GM23338 (cell line): ENCODE measurements around the gene RCE1.

ENCODE experiments used
- CREB1 ChIP-seq: fragments of 250-450 bp; sonication (Bioruptor Pico); IDR thresholded peaks from 2 replicates; pipeline ENCODE4 v1.5.0; 2020; ENCODE audit warnings: low read depth, mild to moderate bottlenecking, moderate library complexity
- CTCF ChIP-seq, 2 experiments: fragments of 200-600 bp in 1 of 2; sonication (generic) in 1 of 2; conservative IDR thresholded peaks; 2 replicates each; pipeline versions ENCODE4 v1.5.1 to v1.6.1; 2016 to 2017; ENCODE audit warnings: antibody characterized with exemption in 2 of 2, low read depth in 2 of 2, mild to moderate bottlenecking in 2 of 2, moderate library complexity in 1 of 2
- ETS1 ChIP-seq: IDR thresholded peaks from 2 replicates; pipeline ENCODE4 v1.6.1; 2016; ENCODE audit warnings: antibody characterized with exemption
- EZH2 ChIP-seq: fragments of 200-600 bp; sonication (generic); IDR thresholded peaks from one replicate; pipeline ENCODE4 v1.8.0; 2017; ENCODE audit warnings: antibody characterized with exemption, mild to moderate bottlenecking, low read depth; ENCODE audit not compliant: unreplicated experiment
- EZH2phosphoT487 ChIP-seq: fragments of 200-600 bp; sonication (generic); IDR thresholded peaks from one replicate; pipeline ENCODE4 v1.8.1; 2018; ENCODE audit warnings: antibody characterized with exemption; ENCODE audit not compliant: unreplicated experiment
- JUNB ChIP-seq: IDR thresholded peaks from one replicate; pipeline ENCODE4 v1.6.1; 2016; ENCODE audit warnings: antibody characterized with exemption; ENCODE audit not compliant: unreplicated experiment
- NANOG ChIP-seq: IDR thresholded peaks from 2 replicates; pipeline ENCODE4 v1.6.1; 2016; ENCODE audit warnings: antibody characterized with exemption, borderline replicate concordance
- POLR2AphosphoS5 ChIP-seq: IDR thresholded peaks from 2 replicates; pipeline ENCODE4 v1.6.1; 2016; ENCODE audit warnings: antibody characterized with exemption, low read depth
- REST ChIP-seq: IDR thresholded peaks from one replicate; pipeline ENCODE4 v1.6.1; 2018; ENCODE audit warnings: antibody characterized with exemption; ENCODE audit not compliant: unreplicated experiment
- STAT1 ChIP-seq: IDR thresholded peaks from one replicate; pipeline ENCODE4 v1.6.1; 2016; ENCODE audit warnings: antibody characterized with exemption; ENCODE audit not compliant: unreplicated experiment
- ZNF114 ChIP-seq: fragments of 250-450 bp; sonication (Bioruptor Pico); IDR thresholded peaks from 2 replicates; pipeline ENCODE4 v1.5.0; 2020; ENCODE audit warnings: mild to moderate bottlenecking, moderate library complexity
- ZNF331 ChIP-seq: fragments of 250-450 bp; sonication (Bioruptor Pico); IDR thresholded peaks from 2 replicates; pipeline ENCODE4 v1.5.0; 2020; ENCODE audit warnings: low read depth, mild to moderate bottlenecking, moderate library complexity

- TF ChIP-seq CTCF (conservative IDR thresholded peaks at IDR 0.05; ENCODE audit: low read depth in 2 of 2) (no peak), REST (no peak), EZH2 (no peak), POLR2AphosphoS5 (no peak), NANOG (no peak), ZNF331 (CRISPR knock-in tag) (no peak), JUNB (no peak), EZH2phosphoT487 (no peak), CREB1 (CRISPR knock-in tag) (no peak), STAT1 (no peak), ZNF114 (CRISPR knock-in tag) (no peak), ETS1 (no peak)
These were observed 36.8 kb downstream of the RCE1 start for GRCh38 chr11:66879999-66880398.
